ENCODE results near the gene ACKR3. TPM values are rescaled to one million over a fixed set of nuclear protein-coding genes. Genes with fewer than 3 reads are reported as not detected.

The ACKR3 gene
- total RNA-seq, 1 experiment from 2014 or later, result not detected

GRCh38 chr2:236571145-236571544 lies 1.5 kb downstream of the ACKR3 start:
- no peak overlapping the region for H3K4me3 ChIP-seq (ENCODE audit: low read depth in 2 of 2, low read length in 2 of 2)
- ATAC-seq, result no peak
- DNase-seq (ENCODE audit: low read depth, low spot score), result no peak
- CTCF ChIA-PET, result no interaction called here
- POLR2A ChIA-PET, result no interaction called here
- H3K27me3 ChIP-seq (ENCODE audit: control insufficient read depth, insufficient read depth, low read length), result peaks cover 32% of the 10 kb centered on the region
- no peak for TF ChIP-seq CTCF (IDR thresholded peaks at IDR 0.05)
- no peak for TF ChIP-seq SIN3A (IDR thresholded peaks at IDR 0.05; ENCODE audit: borderline replicate concordance, insufficient read depth, low read depth, low read length)
- TF ChIP-seq REST (IDR thresholded peaks at IDR 0.05; ENCODE audit: insufficient read depth in 1 of 2, low read depth in 2 of 2, low read length in 1 of 2), result no peak
- TF ChIP-seq POLR2AphosphoS5 (IDR thresholded peaks at IDR 0.05; ENCODE audit: low read depth, low read length), result no peak
- no peak for TF ChIP-seq TCF7L2 (IDR thresholded peaks at IDR 0.05; ENCODE audit: low read depth, low read length)
- no peaks in the 10 kb centered on the region for H3K36me3 ChIP-seq (ENCODE audit: control insufficient read depth, insufficient read depth, low read length)
- H3K9me3 ChIP-seq (ENCODE audit: control insufficient read depth, insufficient read depth, low read depth, low read length), result no peaks in the 10 kb centered on the region
- intact Hi-C loops (cut with micrococcal nuclease; ENCODE audit: unreplicated experiment), result no loop called here
- H3K4me1 ChIP-seq (ENCODE audit: control insufficient read depth, insufficient read depth, low read length), result peaks cover 9% of the 10 kb centered on the region
- in situ Hi-C loops (cut with HindIII; ENCODE audit: low pct_unique_long_range_greater_than_20kb, low sequenced_read_pairs), result no loop called here
- H3K27ac ChIP-seq (ENCODE audit: low read length), result no peak overlapping the region
- BruUV-seq (replicated peaks), result no TSS peak

- DNase-seq (ENCODE audit: low read depth, low spot score), result no peak
- Histone ChIP-seq H3K4me3 (ENCODE audit: low read depth in 2 of 2, low read length in 2 of 2) (no peak overlapping the region), H3K4me1 (ENCODE audit: control insufficient read depth, insufficient read depth, low read length) (peaks cover 9% of the 10 kb centered on the region), H3K9me3 (ENCODE audit: control insufficient read depth, insufficient read depth, low read depth, low read length) (no peaks in the 10 kb centered on the region), H3K27ac (ENCODE audit: low read length) (no peak overlapping the region), H3K27me3 (ENCODE audit: control insufficient read depth, insufficient read depth, low read length) (peaks cover 25% of the 10 kb centered on the region), H3K36me3 (ENCODE audit: control insufficient read depth, insufficient read depth, low read length) (no peaks in the 10 kb centered on the region)
- no TSS peak for BruUV-seq (replicated peaks)
- ATAC-seq, result no peak
- ChIA-PET CTCF (no interaction called here), POLR2A (no interaction called here)
- intact Hi-C loops (cut with micrococcal nuclease; ENCODE audit: unreplicated experiment) (no loop called here), in situ Hi-C loops (cut with HindIII; ENCODE audit: low pct_unique_long_range_greater_than_20kb, low sequenced_read_pairs) (no loop called here)
- no peak for TF ChIP-seq CTCF (IDR thresholded peaks at IDR 0.05)
- no peak for TF ChIP-seq POLR2AphosphoS5 (IDR thresholded peaks at IDR 0.05; ENCODE audit: low read depth, low read length)
- no peak for TF ChIP-seq REST (IDR thresholded peaks at IDR 0.05; ENCODE audit: insufficient read depth in 1 of 2, low read depth in 2 of 2, low read length in 1 of 2)
- no peak for TF ChIP-seq TCF7L2 (IDR thresholded peaks at IDR 0.05; ENCODE audit: low read depth, low read length)
- TF ChIP-seq SIN3A (IDR thresholded peaks at IDR 0.05; ENCODE audit: borderline replicate concordance, insufficient read depth, low read depth, low read length), result no peak
Observed at GRCh38 chr2:236572482-236572881, 2.9 kb downstream of the ACKR3 start.
